ENCODE data around the gene RABEP2.

DNA sequence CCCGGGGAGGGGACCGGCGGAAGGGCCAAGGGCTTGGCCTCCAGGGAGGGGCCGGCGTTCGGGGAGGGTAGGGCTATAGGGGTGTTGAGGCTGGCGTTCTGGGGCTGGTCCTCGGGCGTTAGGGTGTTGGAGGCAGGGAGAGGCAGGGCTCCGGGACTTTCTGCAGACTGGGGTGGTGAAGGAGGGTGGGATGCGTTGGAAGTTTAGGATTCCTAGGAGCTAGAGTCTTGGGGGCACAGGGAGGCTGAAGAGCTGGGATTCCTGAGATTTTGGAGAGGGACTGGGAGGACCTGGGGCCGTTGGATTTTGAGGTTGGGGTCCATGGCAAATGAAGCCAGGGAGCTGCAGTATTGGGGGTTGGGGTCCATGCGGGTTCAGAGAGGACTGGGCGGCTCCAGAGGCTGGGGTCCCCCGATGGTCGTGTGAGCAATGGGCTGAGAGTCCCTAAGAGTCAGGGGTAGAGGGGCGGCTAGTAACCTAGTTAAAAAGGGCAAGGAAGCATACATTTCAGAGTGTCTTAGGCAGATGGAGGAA lies 26.4 kb upstream of the RABEP2 start:
- TF ChIP-seq, protein P1, sequence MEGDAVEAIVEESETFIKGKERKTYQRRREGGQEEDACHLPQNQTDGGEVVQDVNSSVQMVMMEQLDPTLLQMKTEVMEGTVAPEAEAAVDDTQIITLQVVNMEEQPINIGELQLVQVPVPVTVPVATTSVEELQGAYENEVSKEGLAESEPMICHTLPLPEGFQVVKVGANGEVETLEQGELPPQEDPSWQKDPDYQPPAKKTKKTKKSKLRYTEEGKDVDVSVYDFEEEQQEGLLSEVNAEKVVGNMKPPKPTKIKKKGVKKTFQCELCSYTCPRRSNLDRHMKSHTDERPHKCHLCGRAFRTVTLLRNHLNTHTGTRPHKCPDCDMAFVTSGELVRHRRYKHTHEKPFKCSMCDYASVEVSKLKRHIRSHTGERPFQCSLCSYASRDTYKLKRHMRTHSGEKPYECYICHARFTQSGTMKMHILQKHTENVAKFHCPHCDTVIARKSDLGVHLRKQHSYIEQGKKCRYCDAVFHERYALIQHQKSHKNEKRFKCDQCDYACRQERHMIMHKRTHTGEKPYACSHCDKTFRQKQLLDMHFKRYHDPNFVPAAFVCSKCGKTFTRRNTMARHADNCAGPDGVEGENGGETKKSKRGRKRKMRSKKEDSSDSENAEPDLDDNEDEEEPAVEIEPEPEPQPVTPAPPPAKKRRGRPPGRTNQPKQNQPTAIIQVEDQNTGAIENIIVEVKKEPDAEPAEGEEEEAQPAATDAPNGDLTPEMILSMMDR (conservative IDR thresholded peaks at IDR 0.05 in 1 of 2, IDR thresholded peaks at IDR 0.05 in 1 of 2; ENCODE audit: low read depth in 1 of 2, low read length in 2 of 2), result no peak
- no peak for TF ChIP-seq EZH2 (IDR thresholded peaks at IDR 0.05; ENCODE audit: low read length, missing control alignments)
